H9 (cell line): ENCODE data around the gene NT5C. TPM values are rescaled to one million over a fixed set of nuclear protein-coding genes. Genes with fewer than 3 reads are reported as not detected.
A peak's percentile ranks its signal among the peaks of the same experiment; 100 is the strongest.
"Not testable (repeated sequence)": the region's sequence is repeated elsewhere in the genome, so short reads cannot be mapped to it uniquely, and the experiment has no call there.

Experiments
- DNase-seq: peaks from one replicate; pipeline ENCODE4 v3.0.0-alpha.2; 2017
- H2AFZ ChIP-seq: one replicate; pipeline ENCODE4 v1.6.1; 2013; ENCODE audit warnings: mild to moderate bottlenecking, low read length, control low read depth, moderate library complexity
- H2AK5ac ChIP-seq: 2 replicates; pipeline ENCODE4 v1.6.1; 2013; ENCODE audit warnings: low read length, control low read depth, mixed read lengths; ENCODE audit not compliant: insufficient read length
- H2BK120ac ChIP-seq: one replicate; pipeline ENCODE4 v1.6.1; 2013; ENCODE audit warnings: low read depth, mild to moderate bottlenecking, low read length, control low read depth, inconsistent platforms; ENCODE audit not compliant: poor library complexity, severe bottlenecking
- H2BK12ac ChIP-seq: 2 replicates; pipeline ENCODE4 v1.6.1; 2013; ENCODE audit warnings: low read length, control low read depth, mixed read lengths, low read depth; ENCODE audit not compliant: insufficient read length
- H2BK15ac ChIP-seq: 2 replicates; pipeline ENCODE4 v1.6.1; 2013; ENCODE audit warnings: low read depth, low read length, control low read depth
- H2BK20ac ChIP-seq: one replicate; pipeline ENCODE4 v1.6.1; 2013; ENCODE audit warnings: low read depth, mild to moderate bottlenecking, low read length, control low read depth, inconsistent platforms; ENCODE audit not compliant: poor library complexity, severe bottlenecking
- H2BK5ac ChIP-seq: 2 replicates; pipeline ENCODE4 v1.6.1; 2013; ENCODE audit warnings: low read length, control low read depth, mixed read lengths; ENCODE audit not compliant: insufficient read length
- H3K14ac ChIP-seq: 2 replicates; pipeline ENCODE4 v1.6.1; 2013; ENCODE audit warnings: low read length, control low read depth; ENCODE audit not compliant: insufficient read depth
- H3K18ac ChIP-seq: 2 replicates; pipeline ENCODE4 v1.6.1; 2013; ENCODE audit warnings: low read depth, mild to moderate bottlenecking, mixed read lengths, low read length, control low read depth; ENCODE audit not compliant: insufficient read length
- H3K23ac ChIP-seq: 2 replicates; pipeline ENCODE4 v1.6.1; 2013; ENCODE audit warnings: low read length, control low read depth, mixed read lengths, low read depth; ENCODE audit not compliant: insufficient read length
- H3K23me2 ChIP-seq: 2 replicates; pipeline ENCODE4 v1.6.1; 2013; ENCODE audit warnings: low read depth, mild to moderate bottlenecking, mixed read lengths, low read length, control low read depth; ENCODE audit not compliant: insufficient read length, poor library complexity, severe bottlenecking
- H3K27ac ChIP-seq: 2 replicates; pipeline ENCODE4 v1.5.1; 2013; ENCODE audit warnings: low read length, control low read depth, mixed read lengths, low read depth; ENCODE audit not compliant: insufficient read length
- H3K27me3 ChIP-seq: 2 replicates; pipeline ENCODE4 v1.6.1; 2013; ENCODE audit warnings: low read length, control low read depth, inconsistent platforms; ENCODE audit not compliant: insufficient read depth
- H3K4ac ChIP-seq: 2 replicates; pipeline ENCODE4 v1.6.1; 2013; ENCODE audit warnings: low read depth, mild to moderate bottlenecking, control low read depth, inconsistent platforms, low read length, moderate library complexity
- H3K4me1 ChIP-seq: 2 replicates; pipeline ENCODE4 v1.6.1; 2013; ENCODE audit warnings: low read length, control low read depth, inconsistent platforms; ENCODE audit not compliant: insufficient read depth
- H3K4me2 ChIP-seq: 2 replicates; pipeline ENCODE4 v1.6.1; 2013; ENCODE audit warnings: low read length, control low read depth, mixed read lengths; ENCODE audit not compliant: insufficient read length, insufficient read depth
- H3K56ac ChIP-seq: 2 replicates; pipeline ENCODE4 v1.6.1; 2013; ENCODE audit warnings: low read depth, mild to moderate bottlenecking, mixed read lengths, low read length, control low read depth; ENCODE audit not compliant: insufficient read length
- H3K79me1 ChIP-seq: 2 replicates; pipeline ENCODE4 v1.6.1; 2013; ENCODE audit warnings: low read depth, mild to moderate bottlenecking, moderate library complexity, low read length, control low read depth, inconsistent platforms; ENCODE audit not compliant: insufficient read depth, poor library complexity, severe bottlenecking
- H3K79me2 ChIP-seq: 2 replicates; pipeline ENCODE4 v1.6.1; 2013; ENCODE audit warnings: low read length, control low read depth, inconsistent platforms; ENCODE audit not compliant: insufficient read depth
- H3K9ac ChIP-seq: 2 replicates; pipeline ENCODE4 v1.6.1; 2013; ENCODE audit warnings: low read length, control low read depth, mixed read lengths; ENCODE audit not compliant: insufficient read length; ENCODE audit errors: extremely low read depth
- H3K9me3 ChIP-seq: one replicate; pipeline ENCODE4 v1.6.1; 2013; ENCODE audit warnings: low read depth, low read length, inconsistent platforms; ENCODE audit not compliant: control insufficient read depth
- H3T11ph ChIP-seq: one replicate; pipeline ENCODE4 v1.6.1; 2013; ENCODE audit warnings: mild to moderate bottlenecking, low read length, control low read depth, inconsistent platforms
- H4K20me1 ChIP-seq: one replicate; pipeline ENCODE4 v1.6.1; 2013; ENCODE audit not compliant: control insufficient read depth, insufficient read length, insufficient read depth
- H4K5ac ChIP-seq: 2 replicates; pipeline ENCODE4 v1.6.1; 2013; ENCODE audit warnings: low read depth, mild to moderate bottlenecking, mixed read lengths, low read length, control low read depth; ENCODE audit not compliant: insufficient read length
- H4K8ac ChIP-seq: replicated peaks from 2 replicates; pipeline ENCODE4 v1.6.1; 2013; ENCODE audit warnings: low read length, control low read depth, mixed read lengths, low read depth; ENCODE audit not compliant: insufficient read length
- H4K91ac ChIP-seq: 2 replicates; pipeline ENCODE4 v1.6.1; 2013; ENCODE audit warnings: low read depth, mild to moderate bottlenecking, moderate library complexity, mixed read lengths, low read length, control low read depth; ENCODE audit not compliant: insufficient read length
- H3K27ac Mint-ChIP-seq, 3 experiments: 2 replicates in 2 of 3; 3 replicates in 1 of 3; pipeline ENCODE4 v1.8.0; 2020 to 2021; ENCODE audit warnings: mixed read lengths in 3 of 3, mild to moderate bottlenecking in 1 of 3, moderate library complexity in 1 of 3
- H3K27me3 Mint-ChIP-seq: 2 replicates; pipeline ENCODE4 v1.8.0; 2021; ENCODE audit warnings: low read depth, mild to moderate bottlenecking, moderate library complexity, mixed read lengths
- H3K36me3 Mint-ChIP-seq, 3 experiments: 2 replicates in 2 of 3; 3 replicates in 1 of 3; pipeline ENCODE4 v1.8.0; 2020 to 2021; ENCODE audit warnings: low read depth in 3 of 3, mixed read lengths in 3 of 3; ENCODE audit not compliant: insufficient read depth in 1 of 3
- H3K4me1 Mint-ChIP-seq, 2 experiments: 2 replicates each; pipeline ENCODE4 v1.8.0; 2020; ENCODE audit warnings: mixed read lengths in 2 of 2
- H3K4me3 Mint-ChIP-seq, 2 experiments: 2 replicates in 1 of 2; 3 replicates in 1 of 2; pipeline ENCODE4 v1.8.0; 2020 to 2021; ENCODE audit warnings: mild to moderate bottlenecking in 2 of 2, mixed read lengths in 2 of 2, moderate library complexity in 1 of 2
- H3K9me3 Mint-ChIP-seq, 2 experiments: 2 replicates in 1 of 2; 3 replicates in 1 of 2; pipeline ENCODE4 v1.8.0; 2020; ENCODE audit warnings: mild to moderate bottlenecking in 2 of 2, mixed read lengths in 2 of 2, moderate library complexity in 1 of 2
- WGBS: extraction: QIAGEN DNeasy Blood & Tissue Kit; methylation state at CpG from one replicate; pipeline ENCODE4 v1.1.7; 2013; ENCODE audit warnings: missing lambda C conversion rate, low lambda C conversion rate, mixed read lengths; ENCODE audit not compliant: insufficient read length; ENCODE audit errors: extremely low coverage; 5-methylcytosine and 5-hydroxymethylcytosine counted together
- total RNA-seq: library from RNA; stranded (reverse); gene quantifications from 2 replicates; pipeline ENCODE4 v1.2.1, GENCODE V29; 2021
- TF ChIP-seq, protein P1 (sequence below): fragments of 200-600 bp; sonication (generic); conservative IDR thresholded peaks from 3 replicates; pipeline ENCODE4 v1.8.0; 2021; ENCODE audit warnings: antibody characterized with exemption, mild to moderate bottlenecking

Gene NT5C
- total RNA-seq, 1 experiment from 2014 or later, result 77.7 TPM

DNA sequence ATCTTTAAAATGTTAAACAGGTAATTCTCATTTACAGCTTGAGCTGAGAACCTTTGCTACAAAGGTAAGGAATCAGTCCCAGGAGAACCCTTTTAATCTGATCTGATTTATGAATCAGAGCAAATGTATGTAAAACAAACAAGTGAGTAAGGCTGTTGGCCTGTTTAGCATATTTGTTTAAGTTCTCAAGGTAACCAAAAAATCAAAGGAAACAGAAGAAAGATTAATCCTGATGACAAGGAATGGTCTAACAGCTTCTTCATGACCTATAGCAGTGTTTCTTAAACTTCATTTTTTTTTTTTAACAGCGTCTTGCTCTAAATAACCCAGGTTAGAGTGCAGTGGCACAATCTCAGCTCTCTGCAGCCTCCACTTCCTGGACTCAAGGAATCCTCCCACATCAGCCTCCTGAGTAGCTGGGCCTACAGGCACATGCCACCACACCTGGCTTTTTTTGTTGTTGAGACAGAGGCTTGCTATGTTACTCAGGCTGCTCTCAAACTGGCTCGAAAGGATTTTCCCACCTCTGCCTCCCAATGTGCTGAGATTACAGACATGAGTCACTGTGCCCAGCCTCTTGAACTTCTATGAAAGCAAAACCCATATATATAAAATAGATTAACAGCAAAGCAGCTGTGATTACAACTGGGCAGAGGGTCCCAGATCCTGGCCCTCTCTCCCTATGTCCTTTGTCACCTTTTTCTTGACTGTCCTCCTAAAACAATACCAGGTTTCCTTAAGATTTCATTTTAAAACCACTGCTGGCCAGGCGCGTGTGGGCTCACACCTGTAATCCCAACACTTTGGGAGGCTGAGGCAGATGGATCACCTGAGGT lies 27.9 kb upstream of the NT5C start:
- H2BK120ac ChIP-seq, result no peak overlapping the region
- H3K4me3 Mint-ChIP-seq, result no peak overlapping the region
- no peak overlapping the region for H2BK15ac ChIP-seq
- H3K4ac ChIP-seq, result no peak overlapping the region
- H3K14ac ChIP-seq, result no peak overlapping the region
- TF ChIP-seq, protein P1, sequence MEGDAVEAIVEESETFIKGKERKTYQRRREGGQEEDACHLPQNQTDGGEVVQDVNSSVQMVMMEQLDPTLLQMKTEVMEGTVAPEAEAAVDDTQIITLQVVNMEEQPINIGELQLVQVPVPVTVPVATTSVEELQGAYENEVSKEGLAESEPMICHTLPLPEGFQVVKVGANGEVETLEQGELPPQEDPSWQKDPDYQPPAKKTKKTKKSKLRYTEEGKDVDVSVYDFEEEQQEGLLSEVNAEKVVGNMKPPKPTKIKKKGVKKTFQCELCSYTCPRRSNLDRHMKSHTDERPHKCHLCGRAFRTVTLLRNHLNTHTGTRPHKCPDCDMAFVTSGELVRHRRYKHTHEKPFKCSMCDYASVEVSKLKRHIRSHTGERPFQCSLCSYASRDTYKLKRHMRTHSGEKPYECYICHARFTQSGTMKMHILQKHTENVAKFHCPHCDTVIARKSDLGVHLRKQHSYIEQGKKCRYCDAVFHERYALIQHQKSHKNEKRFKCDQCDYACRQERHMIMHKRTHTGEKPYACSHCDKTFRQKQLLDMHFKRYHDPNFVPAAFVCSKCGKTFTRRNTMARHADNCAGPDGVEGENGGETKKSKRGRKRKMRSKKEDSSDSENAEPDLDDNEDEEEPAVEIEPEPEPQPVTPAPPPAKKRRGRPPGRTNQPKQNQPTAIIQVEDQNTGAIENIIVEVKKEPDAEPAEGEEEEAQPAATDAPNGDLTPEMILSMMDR, result no peak
- H3K79me2 ChIP-seq, result no peaks in the 10 kb centered on the region
- H2BK5ac ChIP-seq, result no peak overlapping the region
- no peak overlapping the region for H2AK5ac ChIP-seq
- H3K23ac ChIP-seq, result no peak overlapping the region
- no peak overlapping the region for H3K4me2 ChIP-seq
- H3K56ac ChIP-seq, result no peak overlapping the region
- H3K9me3 ChIP-seq, result no peaks in the 10 kb centered on the region
- H3K9me3 Mint-ChIP-seq, result peaks cover 0 to 4% of the 10 kb centered on the region in 2 experiments; a peak in 1 of 5 replicates
- H3K27me3 ChIP-seq, result no peaks in the 10 kb centered on the region
- H3K9ac ChIP-seq, result no peak overlapping the region
- no peaks in the 10 kb centered on the region for H3K79me1 ChIP-seq
- H3K27me3 Mint-ChIP-seq, result peaks cover 2% of the 10 kb centered on the region; the same call in 1 of the 2 replicates
- no peak overlapping the region for H4K8ac ChIP-seq
- H3K36me3 Mint-ChIP-seq, result peaks cover 2 to 14% (median 8%) of the 10 kb centered on the region in 3 experiments; a peak in 5 of 7 replicates
- H2BK12ac ChIP-seq, result no peak overlapping the region
- H3K27ac Mint-ChIP-seq, result peak overlapping the region in 2 of 3 experiments; percentile 76 to 84; a peak in 4 of 7 replicates
- H4K20me1 ChIP-seq, result no peaks in the 10 kb centered on the region
- H4K5ac ChIP-seq, result no peak overlapping the region
- no peak for DNase-seq
- no peak overlapping the region for H4K91ac ChIP-seq
- H3T11ph ChIP-seq, result no peak overlapping the region
- no peak overlapping the region for H3K27ac ChIP-seq
- H2AFZ ChIP-seq, result no peak overlapping the region
- no peaks in the 10 kb centered on the region for H3K23me2 ChIP-seq
- H3K4me1 ChIP-seq, result no peaks in the 10 kb centered on the region
- H3K18ac ChIP-seq, result no peak overlapping the region
- H3K4me1 Mint-ChIP-seq, result peaks cover 11 to 18% of the 10 kb centered on the region in 2 experiments
- no peak overlapping the region for H2BK20ac ChIP-seq
- no CpG with 5 or more reads among the region's 4 CpGs for WGBS

DNA sequence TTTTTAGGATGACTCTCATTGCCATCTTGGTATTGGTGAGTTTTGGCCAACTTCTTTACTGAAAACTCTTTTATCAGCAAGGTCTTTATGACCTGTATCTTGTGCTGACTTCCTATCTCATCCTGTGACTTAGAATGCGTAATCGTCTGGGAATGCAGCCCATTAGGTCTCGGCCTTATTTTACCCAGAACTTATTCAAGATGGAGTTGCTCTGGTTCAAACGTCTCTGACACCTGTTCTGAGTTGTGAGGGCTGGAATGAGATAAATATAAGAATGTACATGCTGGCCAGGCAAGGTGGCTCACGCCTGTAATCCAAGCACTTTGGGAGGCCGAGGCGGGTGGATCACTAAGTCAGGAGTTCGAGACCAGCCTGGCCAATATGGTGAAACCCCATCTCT lies 26.9 kb upstream of the NT5C start:
- H4K91ac ChIP-seq, H3K4ac ChIP-seq, H3K79me2 ChIP-seq, H3K27ac Mint-ChIP-seq, H3K14ac ChIP-seq, H4K20me1 ChIP-seq, H3K4me1 ChIP-seq, H3T11ph ChIP-seq, DNase-seq, H4K8ac ChIP-seq, H3K27me3 ChIP-seq, H3K18ac ChIP-seq, H3K27ac ChIP-seq, H2BK120ac ChIP-seq, H2BK20ac ChIP-seq, H3K9ac ChIP-seq, H3K56ac ChIP-seq, H4K5ac ChIP-seq, H3K27me3 Mint-ChIP-seq, H3K23me2 ChIP-seq, H3K79me1 ChIP-seq, H3K9me3 ChIP-seq, H3K9me3 Mint-ChIP-seq, H2AFZ ChIP-seq, H3K23ac ChIP-seq, H3K4me3 Mint-ChIP-seq, H2BK5ac ChIP-seq, H2BK12ac ChIP-seq, H2AK5ac ChIP-seq, H3K4me2 ChIP-seq, H2BK15ac ChIP-seq: not testable (repeated sequence)
- no CpG with 5 or more reads among the region's 8 CpGs for WGBS
- Mint-ChIP-seq H3K4me1 (peaks cover 11 to 18% of the 10 kb centered on the region in 2 experiments), H3K36me3 (peaks cover 4 to 14% (median 4%) of the 10 kb centered on the region in 3 experiments; a peak in 5 of 7 replicates)
